Neutrophil (primary cell): ENCODE measurements around the gene TEDC2.

Experiments
- H3K27ac ChIP-seq: fragments of 200-600 bp; sonication (generic); 2 replicates; pipeline ENCODE4 v1.5.1; 2016; ENCODE audit warnings: mild to moderate bottlenecking, moderate library complexity
- H3K27me3 ChIP-seq: fragments of 200-600 bp; sonication (generic); 2 replicates; pipeline ENCODE4 v1.6.0; 2016; ENCODE audit warnings: mild to moderate bottlenecking
- H3K36me3 ChIP-seq: fragments of 200-600 bp; sonication (generic); 2 replicates; pipeline ENCODE4 v1.5.1; 2017
- H3K4me1 ChIP-seq, 2 experiments: fragments of 200-600 bp in 1 of 2; sonication (generic) in 1 of 2; 1 replicate in 1 of 2; 2 replicates in 1 of 2; pipeline versions ENCODE4 v1.5.1 to v1.6.1; 2013 to 2016; ENCODE audit warnings: low read depth in 1 of 2, low read length in 1 of 2, mild to moderate bottlenecking in 1 of 2, moderate library complexity in 1 of 2; ENCODE audit not compliant: control insufficient read depth in 1 of 2, insufficient read depth in 1 of 2
- H3K4me3 ChIP-seq, 2 experiments: fragments of 200-600 bp in 1 of 2; sonication (generic) in 1 of 2; 1 replicate in 1 of 2; 2 replicates in 1 of 2; pipeline ENCODE4 v1.5.1; 2013 to 2016; ENCODE audit warnings: low read depth in 1 of 2, low read length in 1 of 2, mild to moderate bottlenecking in 1 of 2, moderate library complexity in 1 of 2
- H3K9me3 ChIP-seq: fragments of 200-600 bp; sonication (generic); 2 replicates; pipeline ENCODE4 v1.5.1; 2016
- TF ChIP-seq, protein P1 (sequence below): fragments of 200-600 bp; sonication (generic); IDR thresholded peaks from 2 replicates; pipeline ENCODE4 v1.5.1; 2016; ENCODE audit warnings: antibody characterized with exemption

Gene TEDC2

DNA sequence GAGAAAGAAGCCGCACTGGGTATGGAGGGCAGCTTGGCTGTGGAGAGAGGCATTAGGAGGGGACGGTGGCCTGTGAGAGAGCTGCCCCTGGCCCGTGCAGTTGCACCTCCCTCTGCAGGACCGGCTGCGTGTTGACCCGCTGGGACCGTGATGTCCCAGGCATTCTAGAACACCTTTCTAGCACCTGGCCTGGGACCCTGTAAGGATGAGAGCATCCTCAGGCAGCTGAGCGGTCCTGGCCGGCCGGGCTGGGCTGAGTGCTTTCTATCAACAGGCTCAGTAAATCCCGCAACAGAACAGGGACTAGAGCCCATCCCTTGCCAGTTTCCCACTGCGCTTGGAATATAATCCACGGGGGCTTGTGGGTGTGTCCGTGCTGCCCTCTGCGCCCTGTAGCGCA, 29.7 kb downstream of the TEDC2 start:
- Histone ChIP-seq H3K9me3 (no peaks in the 10 kb centered on the region), H3K27me3 (peaks cover 14% of the 10 kb centered on the region), H3K4me3 (no peak overlapping the region), H3K4me1 (peaks cover 28 to 32% of the 10 kb centered on the region in 2 experiments), H3K36me3 (no peaks in the 10 kb centered on the region), H3K27ac (no peak overlapping the region)
- TF ChIP-seq, protein P1, sequence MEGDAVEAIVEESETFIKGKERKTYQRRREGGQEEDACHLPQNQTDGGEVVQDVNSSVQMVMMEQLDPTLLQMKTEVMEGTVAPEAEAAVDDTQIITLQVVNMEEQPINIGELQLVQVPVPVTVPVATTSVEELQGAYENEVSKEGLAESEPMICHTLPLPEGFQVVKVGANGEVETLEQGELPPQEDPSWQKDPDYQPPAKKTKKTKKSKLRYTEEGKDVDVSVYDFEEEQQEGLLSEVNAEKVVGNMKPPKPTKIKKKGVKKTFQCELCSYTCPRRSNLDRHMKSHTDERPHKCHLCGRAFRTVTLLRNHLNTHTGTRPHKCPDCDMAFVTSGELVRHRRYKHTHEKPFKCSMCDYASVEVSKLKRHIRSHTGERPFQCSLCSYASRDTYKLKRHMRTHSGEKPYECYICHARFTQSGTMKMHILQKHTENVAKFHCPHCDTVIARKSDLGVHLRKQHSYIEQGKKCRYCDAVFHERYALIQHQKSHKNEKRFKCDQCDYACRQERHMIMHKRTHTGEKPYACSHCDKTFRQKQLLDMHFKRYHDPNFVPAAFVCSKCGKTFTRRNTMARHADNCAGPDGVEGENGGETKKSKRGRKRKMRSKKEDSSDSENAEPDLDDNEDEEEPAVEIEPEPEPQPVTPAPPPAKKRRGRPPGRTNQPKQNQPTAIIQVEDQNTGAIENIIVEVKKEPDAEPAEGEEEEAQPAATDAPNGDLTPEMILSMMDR = no peak

DNA sequence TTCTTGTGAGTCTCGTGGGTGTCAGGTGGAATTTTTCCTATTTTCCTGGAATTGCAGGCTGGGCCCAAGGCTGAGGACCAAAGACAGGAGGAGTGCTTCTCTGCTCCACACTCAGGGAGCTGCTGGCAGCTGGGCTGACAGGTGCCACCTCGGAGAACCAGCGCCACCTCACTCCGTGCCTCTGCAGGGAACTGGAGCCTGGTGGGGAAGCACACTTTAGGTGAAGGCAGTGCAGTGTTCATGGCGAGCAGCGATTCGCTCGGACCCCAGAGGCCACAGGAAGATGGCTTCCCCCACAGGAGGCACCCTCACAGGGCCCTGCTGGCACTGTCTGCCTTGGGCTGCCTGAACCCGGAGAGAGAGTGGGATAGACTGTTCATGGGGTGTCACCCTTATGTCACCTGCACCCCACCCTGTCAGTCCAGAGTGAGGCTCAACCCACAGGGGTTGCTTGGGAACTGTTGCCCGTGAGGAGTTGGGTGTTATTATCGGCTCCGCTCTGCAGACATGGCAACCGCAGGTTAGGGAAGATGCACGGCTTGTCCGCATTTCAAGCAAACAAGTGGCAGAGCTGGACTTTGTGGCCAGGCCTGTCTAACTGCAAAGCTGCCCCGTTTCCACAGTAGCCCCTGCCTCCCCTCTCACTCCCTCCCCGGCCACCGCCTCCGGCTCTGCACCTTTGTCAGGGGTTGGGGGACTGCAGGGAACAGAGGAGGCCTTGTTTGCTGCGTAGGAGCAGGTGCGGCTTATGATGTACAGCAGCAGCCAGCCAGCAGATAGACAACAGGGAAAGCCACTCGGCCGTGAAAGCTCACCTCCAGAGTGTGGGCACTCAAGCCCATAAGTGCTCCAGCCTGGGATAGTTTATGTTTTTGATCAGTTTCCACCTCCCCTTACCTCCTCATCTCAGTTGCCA, 30.5 kb downstream of the TEDC2 start:
- H3K27ac ChIP-seq = no peak overlapping the region
- H3K4me1 ChIP-seq = peaks cover 30 to 35% of the 10 kb centered on the region in 2 experiments
- H3K27me3 ChIP-seq = peaks cover 14% of the 10 kb centered on the region
- H3K9me3 ChIP-seq = no peaks in the 10 kb centered on the region
- no peak overlapping the region for H3K4me3 ChIP-seq
- TF ChIP-seq, protein P1 = no peak
- no peaks in the 10 kb centered on the region for H3K36me3 ChIP-seq

DNA sequence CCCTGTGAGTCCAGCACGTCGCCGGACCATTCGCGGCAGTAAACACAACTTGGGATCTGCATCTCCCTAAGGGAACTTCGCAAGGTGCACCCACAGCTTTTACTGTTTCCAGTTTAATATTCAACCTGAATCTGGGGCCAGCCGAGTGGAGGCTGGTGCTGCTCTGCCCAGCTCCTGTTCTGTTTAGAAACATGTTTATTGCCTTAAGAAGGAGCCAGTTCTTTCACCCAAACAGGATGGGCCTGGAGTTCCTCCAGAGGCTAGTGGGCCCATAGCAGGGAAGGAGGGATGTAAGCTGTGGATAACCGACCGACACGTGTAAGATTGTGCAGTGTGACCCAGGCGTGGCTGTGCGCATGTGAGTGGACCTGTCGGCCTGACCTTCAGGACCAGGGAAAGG, 32.4 kb downstream of the TEDC2 start:
- Histone ChIP-seq H3K27me3 (peaks cover 9% of the 10 kb centered on the region), H3K9me3 (no peaks in the 10 kb centered on the region), H3K36me3 (peaks cover 12% of the 10 kb centered on the region), H3K4me3 (no peak overlapping the region), H3K27ac (no peak overlapping the region), H3K4me1 (peaks cover 23 to 24% of the 10 kb centered on the region in 2 experiments)
- TF ChIP-seq, protein P1 = no peak

DNA sequence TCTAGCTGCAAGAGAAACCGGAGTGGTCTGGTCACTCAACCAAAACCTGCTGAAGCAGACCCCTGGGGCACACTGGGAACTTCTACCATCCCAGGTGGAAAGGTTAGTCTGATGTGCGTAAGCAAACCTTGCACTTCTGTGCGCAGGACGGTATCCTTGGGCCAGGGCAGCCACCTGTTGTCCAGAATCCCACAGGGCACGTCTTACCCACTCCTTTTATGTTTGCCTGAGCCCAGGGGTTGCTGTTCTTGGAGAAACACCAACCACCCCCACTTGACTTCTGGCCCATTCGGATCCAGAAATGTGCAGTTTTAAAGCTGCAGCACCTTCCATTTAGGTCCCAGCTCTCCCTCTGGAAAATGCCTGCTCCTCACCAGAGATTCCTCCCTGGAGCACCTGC, 33.7 kb downstream of the TEDC2 start:
- H3K27me3 ChIP-seq = no peaks in the 10 kb centered on the region
- peaks cover 16% of the 10 kb centered on the region for H3K36me3 ChIP-seq
- TF ChIP-seq, protein P1 = no peak
- H3K4me1 ChIP-seq = peaks cover 14% of the 10 kb centered on the region in 2 experiments
- H3K9me3 ChIP-seq = no peaks in the 10 kb centered on the region
- H3K27ac ChIP-seq = peak overlapping the region; percentile 66
- no peak overlapping the region for H3K4me3 ChIP-seq

DNA sequence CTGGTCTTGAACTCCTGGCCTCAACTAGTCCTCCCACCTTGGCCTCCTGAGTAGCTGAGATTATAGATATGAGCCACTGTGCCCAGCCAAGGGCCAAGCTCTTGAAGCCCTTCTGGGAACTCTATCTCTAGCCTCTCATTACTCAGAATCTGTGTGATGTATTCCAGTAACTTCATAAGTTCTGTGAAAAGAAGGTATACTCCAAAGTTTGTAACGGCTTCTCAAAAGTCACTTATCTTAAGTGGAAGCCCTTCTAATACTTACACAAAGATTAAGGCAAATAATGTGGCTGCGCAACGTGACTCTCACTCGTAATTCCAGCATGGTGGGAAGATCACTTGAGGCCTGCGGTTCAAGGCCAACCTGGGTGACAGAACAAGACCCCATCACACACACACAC, 34.7 kb downstream of the TEDC2 start:
- TF ChIP-seq, protein P1 = no peak
- Histone ChIP-seq H3K27ac (peak overlapping the region; percentile 66), H3K36me3 (peaks cover 16% of the 10 kb centered on the region), H3K27me3 (no peaks in the 10 kb centered on the region), H3K9me3 (no peaks in the 10 kb centered on the region), H3K4me1 (peaks cover 14% of the 10 kb centered on the region in 2 experiments), H3K4me3 (no peak overlapping the region)
